ENCODE results near the gene CCL20.
A peak's percentile ranks its signal among the peaks of the same experiment; 100 is the strongest.
"Not testable (repeated sequence)": the region's sequence is repeated elsewhere in the genome, so short reads cannot be mapped to it uniquely, and the experiment has no call there.

Gene CCL20, protein sequence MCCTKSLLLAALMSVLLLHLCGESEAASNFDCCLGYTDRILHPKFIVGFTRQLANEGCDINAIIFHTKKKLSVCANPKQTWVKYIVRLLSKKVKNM

DNA sequence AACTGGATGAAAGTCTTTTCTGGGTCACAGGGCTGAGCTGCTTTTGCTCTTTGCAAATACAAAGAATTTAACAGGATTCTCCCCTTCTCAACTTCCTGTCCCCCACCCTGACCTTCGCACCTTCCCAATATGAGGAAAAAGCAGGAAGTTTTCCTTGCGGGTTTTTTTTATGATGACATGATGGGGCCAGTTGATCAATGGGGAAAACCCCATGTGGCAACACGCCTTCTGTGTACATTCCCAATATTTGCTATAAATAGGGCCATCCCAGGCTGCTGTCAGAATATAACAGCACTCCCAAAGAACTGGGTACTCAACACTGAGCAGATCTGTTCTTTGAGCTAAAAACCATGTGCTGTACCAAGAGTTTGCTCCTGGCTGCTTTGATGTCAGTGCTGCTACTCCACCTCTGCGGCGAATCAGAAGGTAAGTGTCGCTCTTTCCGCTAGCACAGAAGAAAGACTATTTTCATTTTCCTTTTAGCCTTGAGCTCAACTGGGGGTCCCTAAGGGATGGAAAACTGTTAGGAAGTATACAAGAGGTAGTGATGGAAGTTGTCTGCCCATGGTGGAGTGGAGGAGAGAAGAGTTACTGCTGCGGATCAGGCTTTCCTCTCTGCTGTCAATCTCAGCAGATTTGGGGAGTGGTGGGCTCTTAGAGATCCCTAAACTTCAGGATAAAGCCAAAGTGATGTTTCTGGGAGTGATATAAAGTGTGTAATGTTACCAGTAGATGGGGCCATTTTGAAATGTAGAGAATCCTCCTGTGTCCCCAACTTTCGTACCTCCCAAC, at the start of gene CCL20:
Gene CCL20, plus strand, starts transcription at position 281 of the 792 bp plus-strand sequence. Its CDS starts 70 bp downstream, at position 351.
- DNase-seq (ENCODE audit: low read depth): no peak

- no peak for DNase-seq (ENCODE audit: low read depth)
Observed at GRCh38 chr2:227765788-227766372, 47.8 kb upstream of the CCL20 start.

DNA sequence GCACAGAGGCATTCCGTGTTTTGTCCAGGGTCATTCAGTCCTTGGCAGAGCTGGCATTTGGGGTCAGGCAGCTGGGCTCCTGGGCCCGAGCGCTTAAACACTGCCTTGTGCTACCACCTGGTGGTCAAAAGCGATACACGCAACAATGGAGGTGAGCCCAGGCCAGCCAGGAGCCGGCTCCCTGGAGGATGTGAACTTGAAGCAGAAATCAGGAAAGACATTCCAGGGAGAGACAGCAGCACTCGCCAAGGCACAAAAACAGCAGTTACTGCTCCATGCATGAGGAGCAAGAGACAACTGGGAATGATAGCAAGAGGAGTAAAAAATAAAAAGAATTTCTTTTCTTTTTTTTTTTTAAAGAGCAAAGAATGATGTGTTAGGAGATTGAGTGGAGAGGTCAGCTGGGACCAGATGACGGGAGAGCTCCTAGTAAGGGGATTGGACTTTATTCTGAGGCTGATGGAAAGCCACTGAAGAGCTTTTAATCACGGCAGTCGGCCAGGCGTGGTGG, 47.2 kb upstream of the CCL20 start:
- DNase-seq (ENCODE audit: low read depth): peak; percentile 49

DNA sequence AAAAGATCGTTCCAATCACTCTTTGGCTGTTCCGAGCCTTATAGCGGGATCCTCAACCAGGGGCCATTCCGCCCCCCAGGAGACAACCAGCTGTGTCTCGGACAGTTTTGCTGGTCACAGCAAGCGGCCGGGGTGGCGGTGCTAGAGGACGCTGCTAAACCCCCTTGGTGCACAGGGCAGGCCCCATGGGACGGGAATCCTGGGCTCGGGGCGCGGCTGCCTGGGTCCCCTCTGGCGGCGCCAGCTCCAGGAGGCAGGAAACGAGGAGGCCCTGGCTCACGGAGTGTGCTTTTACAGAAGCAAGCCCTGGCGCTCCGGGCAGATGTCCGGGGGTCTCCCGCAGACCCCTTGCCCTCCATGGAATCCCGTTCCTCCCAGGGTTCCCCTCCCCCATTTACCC, 45.8 kb upstream of the CCL20 start:
- no peak for DNase-seq (ENCODE audit: low read depth)

- DNase-seq (ENCODE audit: low read depth): no peak
Observed at GRCh38 chr2:227772197-227772661, 41.4 kb upstream of the CCL20 start.

- DNase-seq (ENCODE audit: low read depth): no peak
Observed at GRCh38 chr2:227772932-227773331, 40.7 kb upstream of the CCL20 start.

DNA sequence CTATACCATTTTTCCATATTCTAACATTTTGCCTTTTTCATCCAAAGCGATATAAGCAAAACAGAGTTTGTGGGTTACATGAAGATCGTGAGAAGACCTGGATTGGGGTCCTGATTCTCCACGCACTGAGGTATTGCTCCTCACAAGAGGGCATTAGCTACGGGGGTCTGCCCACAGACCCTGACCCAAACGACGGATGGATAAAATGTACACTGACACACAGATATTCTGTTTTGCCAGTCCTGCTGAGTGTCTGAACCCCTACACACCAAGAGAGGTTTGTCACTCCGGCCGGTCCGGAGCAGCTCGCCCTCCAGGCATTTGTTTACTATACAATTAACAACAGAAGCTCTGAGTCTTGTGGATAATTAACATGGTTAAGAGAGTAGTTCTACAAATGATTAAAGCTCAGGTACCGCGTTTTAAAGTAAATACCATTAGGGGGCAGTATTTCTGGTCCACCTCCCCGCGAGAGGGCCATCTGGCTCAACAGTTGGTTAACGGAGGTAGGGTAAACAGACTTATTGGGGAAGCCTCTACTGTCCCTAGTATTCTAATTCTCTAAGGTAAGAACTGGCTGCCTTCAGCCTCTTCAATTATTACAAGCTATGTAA, 39.5 kb upstream of the CCL20 start:
- DNase-seq (ENCODE audit: low read depth): no peak

DNA sequence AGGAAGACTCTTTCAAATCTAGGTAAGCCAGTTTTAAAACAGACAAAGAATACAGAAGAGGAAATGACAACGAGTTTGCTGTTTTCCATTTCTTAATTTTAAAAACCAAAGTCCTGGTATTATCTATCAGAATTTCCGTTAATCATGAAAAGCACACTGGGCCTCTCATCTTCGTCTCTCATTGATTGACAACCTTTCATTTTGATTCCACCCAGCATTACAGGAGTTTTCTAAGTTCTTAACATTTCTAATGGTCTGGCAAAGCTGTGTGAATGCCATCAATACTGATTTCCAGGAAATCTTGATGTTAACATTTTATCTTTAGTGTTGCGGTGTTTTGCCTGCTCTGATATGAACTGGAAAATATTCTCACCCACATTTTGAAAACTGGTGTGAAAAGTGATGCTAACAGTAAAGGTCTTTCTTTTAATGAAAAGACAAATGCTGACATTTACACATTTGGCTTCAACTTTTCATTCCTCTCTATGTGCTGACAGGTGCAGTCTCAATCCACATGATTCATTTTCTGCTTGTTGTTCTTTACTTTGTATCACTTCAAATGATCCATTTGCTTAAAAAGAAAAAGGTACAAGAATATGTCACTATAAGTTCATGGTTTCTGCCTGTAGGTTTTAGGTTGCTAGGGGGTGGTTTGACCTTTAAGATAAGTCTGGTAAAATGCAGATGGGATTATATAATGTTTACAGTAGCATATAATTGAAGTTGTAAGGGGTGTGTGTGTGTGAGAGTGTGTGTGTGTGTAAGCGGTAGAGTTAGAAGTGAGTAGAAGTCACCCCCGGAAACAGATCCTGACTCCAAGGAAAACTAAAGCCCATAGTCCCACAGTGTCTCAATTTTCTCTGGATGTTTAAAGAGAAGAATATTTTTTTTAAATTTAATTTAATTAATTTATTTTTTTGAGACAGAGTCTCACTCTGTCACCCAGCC, 38.5 kb upstream of the CCL20 start:
- no peak for DNase-seq (ENCODE audit: low read depth)

DNA sequence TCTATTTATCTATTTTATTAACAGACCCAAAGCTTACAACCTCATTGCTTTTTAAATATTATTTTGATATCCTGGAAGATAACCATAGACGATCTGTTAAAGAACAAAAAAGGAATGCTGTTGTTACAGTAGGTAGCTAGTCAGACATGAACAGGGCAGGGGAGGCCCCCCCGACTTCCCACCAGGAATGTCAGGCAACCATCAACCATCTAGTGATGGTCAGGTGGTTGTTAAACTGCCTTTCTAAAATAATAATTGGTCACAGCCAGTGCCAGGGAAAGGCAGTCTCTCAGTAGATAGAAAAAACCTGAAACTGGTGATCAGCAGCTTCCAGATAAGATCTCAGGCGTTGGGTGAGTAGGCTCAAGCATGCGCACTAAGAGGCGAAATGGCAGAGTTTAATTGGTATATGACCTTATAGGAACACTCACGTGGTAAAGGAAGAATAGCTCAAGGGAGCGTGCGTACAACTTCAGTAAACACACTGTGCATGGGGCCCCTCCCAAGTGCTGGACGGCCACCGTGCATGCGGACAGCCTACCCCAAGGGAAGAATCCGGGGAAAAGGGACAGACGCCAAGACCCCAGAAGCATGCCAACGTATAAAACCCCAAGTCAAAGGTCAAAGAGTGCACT, 32.5 kb upstream of the CCL20 start:
- DNase-seq (ENCODE audit: low read depth): no peak

- no peak for DNase-seq (ENCODE audit: low read depth)
Observed at GRCh38 chr2:227781841-227782240, 31.8 kb upstream of the CCL20 start.

DNA sequence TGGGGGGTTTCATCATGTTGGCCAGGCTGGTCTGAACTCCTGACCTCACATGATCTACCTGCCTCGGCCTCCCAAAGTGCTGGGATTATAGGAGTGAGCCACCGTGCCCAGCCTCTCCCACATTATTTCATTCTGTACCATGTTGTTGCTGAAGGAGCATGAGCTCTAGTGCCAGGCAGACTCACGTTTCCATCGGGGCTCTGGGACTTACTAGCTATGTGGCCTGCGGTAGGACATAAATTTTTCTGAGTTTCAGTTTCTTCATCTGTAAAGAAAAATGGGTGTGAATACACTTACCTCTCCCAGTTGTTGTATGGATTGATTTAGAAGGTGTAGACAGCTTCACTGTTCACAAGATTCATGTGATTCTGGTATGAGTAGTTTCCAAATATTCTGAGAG, 30.8 kb upstream of the CCL20 start:
- no peak for DNase-seq (ENCODE audit: low read depth)

DNA sequence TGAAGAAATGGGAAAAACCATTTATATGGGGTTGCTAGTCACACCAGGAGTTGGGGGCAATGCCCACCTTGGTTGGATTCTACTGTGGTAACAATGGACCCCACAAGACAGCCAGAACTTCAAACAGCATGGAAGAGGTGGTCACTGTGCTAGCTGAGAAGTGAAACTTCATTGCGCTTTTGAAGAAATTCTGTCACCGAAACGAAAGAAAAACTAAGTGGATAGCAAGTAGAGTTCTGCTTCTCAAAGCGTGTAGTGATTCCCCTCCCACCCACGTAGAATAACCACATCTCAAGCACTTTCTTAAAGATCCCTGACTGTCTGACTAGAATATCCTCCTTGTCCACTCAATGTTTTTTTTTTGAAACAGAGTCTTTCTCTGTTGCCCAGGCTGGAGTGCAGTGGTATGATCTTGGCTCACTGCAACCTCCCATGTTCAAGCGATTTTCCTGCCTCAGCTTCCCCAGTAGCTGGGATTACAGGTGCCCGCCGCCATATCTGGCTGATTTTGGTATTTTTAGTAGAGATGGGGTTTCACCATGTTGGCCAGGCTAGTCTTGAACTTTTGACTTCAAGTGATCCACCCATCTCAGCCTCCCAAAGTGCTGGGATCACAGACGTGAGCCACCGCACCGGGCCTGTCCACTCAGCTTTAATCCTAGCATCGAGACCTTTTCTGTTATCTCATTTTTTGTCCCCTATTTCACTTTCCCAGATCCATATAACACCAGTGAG, 30.1 kb upstream of the CCL20 start:
- DNase-seq (ENCODE audit: low read depth): no peak

- DNase-seq (ENCODE audit: low read depth): no peak
Observed at GRCh38 chr2:227785293-227785692, 28.3 kb upstream of the CCL20 start.

DNA sequence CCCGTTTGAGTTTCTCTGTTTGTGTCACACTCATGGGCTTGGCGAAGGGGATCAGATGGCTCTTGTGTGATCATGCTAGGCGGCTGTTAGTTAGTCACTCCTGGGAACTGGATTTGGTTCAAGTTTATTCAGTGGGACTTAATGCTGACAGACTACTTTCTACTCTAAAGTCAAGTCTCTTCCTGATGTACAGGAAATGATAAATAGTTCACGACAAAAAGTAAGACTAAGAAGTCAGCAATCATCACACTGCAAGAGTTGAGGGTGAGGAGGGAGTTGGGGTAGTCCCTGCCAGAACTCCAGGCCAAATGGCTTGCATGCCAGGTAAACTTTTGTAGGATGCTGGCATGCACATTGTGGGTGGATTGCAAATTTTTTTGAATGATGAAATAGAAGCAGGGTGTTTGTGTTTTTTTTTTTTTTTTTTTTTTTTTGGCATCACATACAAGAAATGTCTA, 25.1 kb upstream of the CCL20 start:
- no peak for DNase-seq (ENCODE audit: low read depth)

DNA sequence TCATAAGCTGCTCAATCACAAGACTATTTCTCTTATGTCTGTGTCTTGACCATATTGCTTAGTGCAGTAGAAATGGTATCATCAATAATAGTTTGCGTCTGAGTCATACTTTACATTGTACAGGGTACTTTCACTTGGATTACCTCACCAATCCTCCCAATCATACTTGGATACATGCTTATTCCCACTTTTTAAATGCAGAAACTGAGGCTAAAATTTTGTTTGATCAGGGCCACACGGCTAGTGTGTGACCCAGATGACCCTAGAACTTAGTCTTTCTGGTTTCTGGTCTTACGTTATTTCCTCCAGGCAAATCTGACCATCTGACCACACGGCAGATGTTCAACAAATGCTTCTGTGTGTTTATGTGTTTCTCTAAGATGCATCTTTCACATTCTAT, 23.8 kb upstream of the CCL20 start:
- DNase-seq (ENCODE audit: low read depth): no peak

GRCh38 chr2:227793148-227793712, 20.4 kb upstream of the CCL20 start:
- DNase-seq (ENCODE audit: low read depth): no peak

GRCh38 chr2:227796045-227796711, 17.5 kb upstream of the CCL20 start:
- DNase-seq (ENCODE audit: low read depth): no peak

DNA sequence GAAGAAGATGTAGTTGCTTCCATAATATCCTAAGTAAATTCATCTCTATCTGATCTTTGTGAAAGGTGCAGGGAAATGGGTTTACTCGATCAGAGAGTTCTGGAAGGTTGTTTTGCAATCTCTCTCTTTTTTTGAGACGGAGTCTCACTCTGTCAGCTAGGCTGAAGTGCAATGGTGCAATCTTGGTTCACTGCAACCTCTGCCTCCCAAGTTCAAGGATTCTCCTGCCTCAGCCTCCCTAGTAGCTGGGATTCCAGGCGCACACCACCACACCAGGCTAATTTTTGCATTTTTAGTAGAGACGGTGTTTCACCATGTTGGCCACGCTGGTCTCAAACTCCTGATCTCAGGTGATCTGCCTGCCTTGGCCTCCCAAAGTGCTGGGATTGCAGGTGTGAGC, 16.9 kb upstream of the CCL20 start:
- DNase-seq (ENCODE audit: low read depth): not testable (repeated sequence)

- DNase-seq (ENCODE audit: low read depth): no peak
Observed at GRCh38 chr2:227799202-227799601, 14.4 kb upstream of the CCL20 start.
